Measurements from ENCODE around the gene ARID1A. TPM values are rescaled to one million over a fixed set of nuclear protein-coding genes. Genes with fewer than 3 reads are reported as not detected.

Gene ARID1A
- total and polyA plus RNA-seq, 4 donors: 12.2 to 31.9 (median 20.2) TPM

DNA sequence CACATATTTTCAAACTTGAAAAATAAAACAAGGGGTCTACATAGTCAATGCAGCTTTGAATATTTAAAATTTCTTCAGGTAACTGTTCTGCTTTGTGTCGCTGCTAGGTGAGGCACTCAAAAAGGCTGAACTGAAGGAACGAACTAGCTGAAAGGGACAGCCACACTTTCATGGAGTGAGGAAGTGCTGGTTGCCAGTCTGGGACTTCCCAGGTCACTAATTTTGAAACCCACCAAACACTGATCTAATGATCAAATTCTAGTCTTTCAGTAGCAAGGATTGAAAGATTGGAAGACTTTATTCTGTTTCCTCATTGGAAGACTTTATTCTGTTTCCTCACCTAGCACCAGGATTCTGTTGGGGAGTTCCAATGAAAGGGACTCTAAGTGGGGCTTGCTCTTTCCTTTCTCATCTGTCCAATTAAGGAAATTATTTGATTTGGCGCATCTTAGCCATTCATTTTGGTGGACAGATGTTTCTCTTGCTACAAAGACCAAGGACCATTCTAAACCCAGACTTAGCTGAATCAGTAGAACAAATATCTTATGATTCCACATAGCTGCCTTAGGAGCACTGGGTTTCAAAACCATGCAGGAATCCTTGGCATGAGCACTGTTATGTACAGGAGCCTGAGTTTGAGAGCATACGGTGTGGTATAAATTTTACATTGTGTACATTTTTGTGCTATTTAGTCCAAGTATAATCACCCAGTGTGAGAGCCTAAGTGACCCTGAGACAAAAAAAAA, 10.9 kb upstream of the ARID1A start:
- DNase-seq (ENCODE audit: low spot score): no peak
- WGBS: 88% methylated on average over 4 of the region's 4 CpGs
- Histone ChIP-seq H3K27me3 (ENCODE audit: control insufficient read depth in 4 of 4, insufficient read depth in 4 of 4, low read length in 3 of 4) (no peaks in the 10 kb centered on the region), H3K9ac (ENCODE audit: low read depth in 1 of 2, low read length in 2 of 2) (no peak overlapping the region), H3K36me3 (ENCODE audit: control insufficient read depth in 4 of 4, insufficient read depth in 3 of 4, low read depth in 1 of 4, low read length in 3 of 4) (no peaks in the 10 kb centered on the region), H3K27ac (ENCODE audit: low read depth in 1 of 2, low read length in 2 of 2) (no peak overlapping the region), H3K4me1 (ENCODE audit: control insufficient read depth in 4 of 4, insufficient read depth in 4 of 4, low read length in 3 of 4) (no peaks in the 10 kb centered on the region), H3K4me3 (ENCODE audit: low read depth in 1 of 3, low read length in 3 of 3) (no peak overlapping the region), H3K9me3 (ENCODE audit: control insufficient read depth in 4 of 4, low read length in 3 of 4) (no peaks in the 10 kb centered on the region)
- no peak for TF ChIP-seq FOXA1 (IDR thresholded peaks at IDR 0.05)
- no peak for TF ChIP-seq NR2F2 (IDR thresholded peaks at IDR 0.05)
- TF ChIP-seq ATF3 (IDR thresholded peaks at IDR 0.05): no peak
- no peak for TF ChIP-seq YY1 (IDR thresholded peaks at IDR 0.05)
- no peak for TF ChIP-seq GABPA (IDR thresholded peaks at IDR 0.05 in 1 of 2, conservative IDR thresholded peaks at IDR 0.05 in 1 of 2)

DNA sequence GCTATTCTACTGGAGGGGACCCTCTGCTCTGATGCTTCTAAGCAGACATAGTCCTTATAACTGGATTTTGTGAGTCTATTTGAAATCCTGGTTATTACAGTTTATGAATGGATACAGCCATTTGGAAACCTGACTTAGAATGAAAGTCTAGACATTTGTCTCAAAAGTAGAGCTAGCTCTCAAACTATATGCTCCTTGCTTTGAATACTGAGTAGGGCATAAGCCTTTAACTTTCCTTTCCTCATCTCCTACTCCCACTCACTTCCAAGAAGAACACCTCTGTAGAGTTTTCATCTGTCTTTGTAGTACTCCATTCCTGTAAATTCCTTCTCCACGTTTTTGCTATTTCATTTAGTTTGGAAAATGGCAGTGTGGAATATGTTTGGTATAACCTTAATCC, 9.0 kb upstream of the ARID1A start:
- 25% methylated on average over 1 of the region's 1 CpG for WGBS

DNA sequence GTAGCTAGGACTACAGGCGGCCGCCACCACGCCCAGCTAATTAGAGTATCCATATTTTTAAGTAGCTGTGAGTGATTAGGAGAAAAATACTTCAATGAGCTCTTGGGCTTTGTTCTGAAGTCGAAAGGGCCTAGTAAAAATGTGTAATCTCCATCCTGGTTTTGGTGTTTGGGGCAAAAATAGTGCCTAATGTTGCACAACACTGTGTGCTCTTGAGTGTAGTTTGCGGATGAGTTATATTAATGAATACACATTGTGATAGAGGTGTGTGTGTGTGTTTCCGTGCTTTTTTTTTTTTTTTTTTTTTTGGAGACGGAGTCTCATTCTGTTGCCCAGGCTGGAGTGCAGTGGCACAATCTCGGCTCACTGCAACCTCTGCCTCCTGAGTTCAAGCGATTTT, 6.3 kb upstream of the ARID1A start:
- Histone ChIP-seq H3K27me3 (ENCODE audit: control insufficient read depth in 4 of 4, insufficient read depth in 4 of 4, low read length in 3 of 4) (no peaks in the 10 kb centered on the region), H3K9me3 (ENCODE audit: control insufficient read depth in 4 of 4, low read length in 3 of 4) (no peaks in the 10 kb centered on the region), H3K4me1 (ENCODE audit: control insufficient read depth in 4 of 4, insufficient read depth in 4 of 4, low read length in 3 of 4) (peaks cover 11 to 21% (median 18%) of the 10 kb centered on the region in 4 donors), H3K27ac (ENCODE audit: low read depth in 1 of 2, low read length in 2 of 2) (no peak overlapping the region), H3K36me3 (ENCODE audit: control insufficient read depth in 4 of 4, insufficient read depth in 3 of 4, low read depth in 1 of 4, low read length in 3 of 4) (no peaks in the 10 kb centered on the region), H3K9ac (ENCODE audit: low read depth in 1 of 2, low read length in 2 of 2) (no peak overlapping the region), H3K4me3 (ENCODE audit: low read depth in 1 of 3, low read length in 3 of 3) (no peak overlapping the region)
- WGBS: 95% methylated on average over 9 of the region's 9 CpGs
- no peak for DNase-seq (ENCODE audit: low spot score)
- no peak for TF ChIP-seq MAX (IDR thresholded peaks at IDR 0.05)
- TF ChIP-seq FOXA1 (IDR thresholded peaks at IDR 0.05): no peak
- no peak for TF ChIP-seq RAD21 (IDR thresholded peaks at IDR 0.05)
- no peak for TF ChIP-seq HNF4G (IDR thresholded peaks at IDR 0.05)
- TF ChIP-seq YY1 (IDR thresholded peaks at IDR 0.05): no peak
- no peak for TF ChIP-seq GABPA (IDR thresholded peaks at IDR 0.05 in 1 of 2, conservative IDR thresholded peaks at IDR 0.05 in 1 of 2)
- TF ChIP-seq, protein P1, sequence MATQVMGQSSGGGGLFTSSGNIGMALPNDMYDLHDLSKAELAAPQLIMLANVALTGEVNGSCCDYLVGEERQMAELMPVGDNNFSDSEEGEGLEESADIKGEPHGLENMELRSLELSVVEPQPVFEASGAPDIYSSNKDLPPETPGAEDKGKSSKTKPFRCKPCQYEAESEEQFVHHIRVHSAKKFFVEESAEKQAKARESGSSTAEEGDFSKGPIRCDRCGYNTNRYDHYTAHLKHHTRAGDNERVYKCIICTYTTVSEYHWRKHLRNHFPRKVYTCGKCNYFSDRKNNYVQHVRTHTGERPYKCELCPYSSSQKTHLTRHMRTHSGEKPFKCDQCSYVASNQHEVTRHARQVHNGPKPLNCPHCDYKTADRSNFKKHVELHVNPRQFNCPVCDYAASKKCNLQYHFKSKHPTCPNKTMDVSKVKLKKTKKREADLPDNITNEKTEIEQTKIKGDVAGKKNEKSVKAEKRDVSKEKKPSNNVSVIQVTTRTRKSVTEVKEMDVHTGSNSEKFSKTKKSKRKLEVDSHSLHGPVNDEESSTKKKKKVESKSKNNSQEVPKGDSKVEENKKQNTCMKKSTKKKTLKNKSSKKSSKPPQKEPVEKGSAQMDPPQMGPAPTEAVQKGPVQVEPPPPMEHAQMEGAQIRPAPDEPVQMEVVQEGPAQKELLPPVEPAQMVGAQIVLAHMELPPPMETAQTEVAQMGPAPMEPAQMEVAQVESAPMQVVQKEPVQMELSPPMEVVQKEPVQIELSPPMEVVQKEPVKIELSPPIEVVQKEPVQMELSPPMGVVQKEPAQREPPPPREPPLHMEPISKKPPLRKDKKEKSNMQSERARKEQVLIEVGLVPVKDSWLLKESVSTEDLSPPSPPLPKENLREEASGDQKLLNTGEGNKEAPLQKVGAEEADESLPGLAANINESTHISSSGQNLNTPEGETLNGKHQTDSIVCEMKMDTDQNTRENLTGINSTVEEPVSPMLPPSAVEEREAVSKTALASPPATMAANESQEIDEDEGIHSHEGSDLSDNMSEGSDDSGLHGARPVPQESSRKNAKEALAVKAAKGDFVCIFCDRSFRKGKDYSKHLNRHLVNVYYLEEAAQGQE (IDR thresholded peaks at IDR 0.05): no peak
- TF ChIP-seq ATF3 (IDR thresholded peaks at IDR 0.05): no peak
- TF ChIP-seq NR2F2 (IDR thresholded peaks at IDR 0.05): no peak
- TF ChIP-seq, protein P2, sequence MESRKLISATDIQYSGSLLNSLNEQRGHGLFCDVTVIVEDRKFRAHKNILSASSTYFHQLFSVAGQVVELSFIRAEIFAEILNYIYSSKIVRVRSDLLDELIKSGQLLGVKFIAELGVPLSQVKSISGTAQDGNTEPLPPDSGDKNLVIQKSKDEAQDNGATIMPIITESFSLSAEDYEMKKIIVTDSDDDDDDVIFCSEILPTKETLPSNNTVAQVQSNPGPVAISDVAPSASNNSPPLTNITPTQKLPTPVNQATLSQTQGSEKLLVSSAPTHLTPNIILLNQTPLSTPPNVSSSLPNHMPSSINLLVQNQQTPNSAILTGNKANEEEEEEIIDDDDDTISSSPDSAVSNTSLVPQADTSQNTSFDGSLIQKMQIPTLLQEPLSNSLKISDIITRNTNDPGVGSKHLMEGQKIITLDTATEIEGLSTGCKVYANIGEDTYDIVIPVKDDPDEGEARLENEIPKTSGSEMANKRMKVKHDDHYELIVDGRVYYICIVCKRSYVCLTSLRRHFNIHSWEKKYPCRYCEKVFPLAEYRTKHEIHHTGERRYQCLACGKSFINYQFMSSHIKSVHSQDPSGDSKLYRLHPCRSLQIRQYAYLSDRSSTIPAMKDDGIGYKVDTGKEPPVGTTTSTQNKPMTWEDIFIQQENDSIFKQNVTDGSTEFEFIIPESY (IDR thresholded peaks at IDR 0.05): no peak
- TF ChIP-seq FOXA2 (IDR thresholded peaks at IDR 0.05): no peak
- no peak for TF ChIP-seq EGR1 (IDR thresholded peaks at IDR 0.05; ENCODE audit: low read depth in 2 of 2)
- no peak for TF ChIP-seq RXRA (IDR thresholded peaks at IDR 0.05)

More for the DNA sequence above, 9.0 kb upstream of the ARID1A start:
- no peak for DNase-seq (ENCODE audit: low spot score)
- no peaks in the 10 kb centered on the region for H3K27me3 ChIP-seq (ENCODE audit: control insufficient read depth in 4 of 4, insufficient read depth in 4 of 4, low read length in 3 of 4)
- no peaks in the 10 kb centered on the region for H3K36me3 ChIP-seq (ENCODE audit: control insufficient read depth in 4 of 4, insufficient read depth in 3 of 4, low read depth in 1 of 4, low read length in 3 of 4)
- no peaks in the 10 kb centered on the region for H3K9me3 ChIP-seq (ENCODE audit: control insufficient read depth in 4 of 4, low read length in 3 of 4)
- no peak overlapping the region for H3K27ac ChIP-seq (ENCODE audit: low read depth in 1 of 2, low read length in 2 of 2)
- no peak overlapping the region for H3K9ac ChIP-seq (ENCODE audit: low read depth in 1 of 2, low read length in 2 of 2)
- no peak overlapping the region for H3K4me3 ChIP-seq (ENCODE audit: low read depth in 1 of 3, low read length in 3 of 3)
- peaks cover 0 to 4% (median 2%) of the 10 kb centered on the region in 4 donors for H3K4me1 ChIP-seq (ENCODE audit: control insufficient read depth in 4 of 4, insufficient read depth in 4 of 4, low read length in 3 of 4)
- TF ChIP-seq FOXA2 (IDR thresholded peaks at IDR 0.05) (no peak), YY1 (IDR thresholded peaks at IDR 0.05) (no peak), FOXA1 (IDR thresholded peaks at IDR 0.05) (no peak), NR2F2 (IDR thresholded peaks at IDR 0.05) (no peak), HNF4G (IDR thresholded peaks at IDR 0.05) (no peak), RXRA (IDR thresholded peaks at IDR 0.05) (no peak)
- TF ChIP-seq, protein P3, sequence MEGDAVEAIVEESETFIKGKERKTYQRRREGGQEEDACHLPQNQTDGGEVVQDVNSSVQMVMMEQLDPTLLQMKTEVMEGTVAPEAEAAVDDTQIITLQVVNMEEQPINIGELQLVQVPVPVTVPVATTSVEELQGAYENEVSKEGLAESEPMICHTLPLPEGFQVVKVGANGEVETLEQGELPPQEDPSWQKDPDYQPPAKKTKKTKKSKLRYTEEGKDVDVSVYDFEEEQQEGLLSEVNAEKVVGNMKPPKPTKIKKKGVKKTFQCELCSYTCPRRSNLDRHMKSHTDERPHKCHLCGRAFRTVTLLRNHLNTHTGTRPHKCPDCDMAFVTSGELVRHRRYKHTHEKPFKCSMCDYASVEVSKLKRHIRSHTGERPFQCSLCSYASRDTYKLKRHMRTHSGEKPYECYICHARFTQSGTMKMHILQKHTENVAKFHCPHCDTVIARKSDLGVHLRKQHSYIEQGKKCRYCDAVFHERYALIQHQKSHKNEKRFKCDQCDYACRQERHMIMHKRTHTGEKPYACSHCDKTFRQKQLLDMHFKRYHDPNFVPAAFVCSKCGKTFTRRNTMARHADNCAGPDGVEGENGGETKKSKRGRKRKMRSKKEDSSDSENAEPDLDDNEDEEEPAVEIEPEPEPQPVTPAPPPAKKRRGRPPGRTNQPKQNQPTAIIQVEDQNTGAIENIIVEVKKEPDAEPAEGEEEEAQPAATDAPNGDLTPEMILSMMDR (IDR thresholded peaks at IDR 0.05; ENCODE audit: low read depth, low read length, missing input control): no peak
